Progenitor cell of endocrine pancreas (in vitro differentiated cells): Measurements from ENCODE around the gene AGPAT2. TPM values are rescaled to one million over a fixed set of nuclear protein-coding genes. Genes with fewer than 3 reads are reported as not detected.

Source experiments
- DNase-seq: peaks from one replicate; pipeline ENCODE4 v3.0.0; 2021; ENCODE audit warnings: low spot score; ENCODE audit not compliant: unreplicated experiment
- H3K27ac Mint-ChIP-seq: 2 replicates; pipeline ENCODE4 v1.8.0; 2021; ENCODE audit warnings: mild to moderate bottlenecking, moderate library complexity, mixed read lengths
- H3K27me3 Mint-ChIP-seq: 2 replicates; pipeline ENCODE4 v1.8.0; 2021; ENCODE audit warnings: mixed read lengths
- H3K36me3 Mint-ChIP-seq: 2 replicates; pipeline ENCODE4 v1.8.0; 2022; ENCODE audit warnings: mixed read lengths; ENCODE audit not compliant: insufficient read depth
- H3K4me1 Mint-ChIP-seq: 2 replicates; pipeline ENCODE4 v1.8.0; 2021; ENCODE audit warnings: low read depth, mixed read lengths
- H3K4me3 Mint-ChIP-seq: 2 replicates; pipeline ENCODE4 v1.8.0; 2021; ENCODE audit warnings: low read depth, mild to moderate bottlenecking, moderate library complexity, mixed read lengths
- H3K9me3 Mint-ChIP-seq: 2 replicates; pipeline ENCODE4 v1.8.0; 2021; ENCODE audit warnings: low read depth, mixed read lengths
- total RNA-seq: library from RNA; stranded (reverse); gene quantifications from 2 replicates; pipeline ENCODE4 v1.2.1, GENCODE V29; 2021
- TF ChIP-seq, protein P1 (sequence below): fragments of 200-600 bp; sonication (generic); IDR thresholded peaks from one replicate; pipeline ENCODE4 v1.5.0; 2021; ENCODE audit warnings: antibody characterized with exemption, mild to moderate bottlenecking; ENCODE audit not compliant: unreplicated experiment

The AGPAT2 gene
- total RNA-seq, 1 donor from 2014 or later, result 28.0 TPM

DNA sequence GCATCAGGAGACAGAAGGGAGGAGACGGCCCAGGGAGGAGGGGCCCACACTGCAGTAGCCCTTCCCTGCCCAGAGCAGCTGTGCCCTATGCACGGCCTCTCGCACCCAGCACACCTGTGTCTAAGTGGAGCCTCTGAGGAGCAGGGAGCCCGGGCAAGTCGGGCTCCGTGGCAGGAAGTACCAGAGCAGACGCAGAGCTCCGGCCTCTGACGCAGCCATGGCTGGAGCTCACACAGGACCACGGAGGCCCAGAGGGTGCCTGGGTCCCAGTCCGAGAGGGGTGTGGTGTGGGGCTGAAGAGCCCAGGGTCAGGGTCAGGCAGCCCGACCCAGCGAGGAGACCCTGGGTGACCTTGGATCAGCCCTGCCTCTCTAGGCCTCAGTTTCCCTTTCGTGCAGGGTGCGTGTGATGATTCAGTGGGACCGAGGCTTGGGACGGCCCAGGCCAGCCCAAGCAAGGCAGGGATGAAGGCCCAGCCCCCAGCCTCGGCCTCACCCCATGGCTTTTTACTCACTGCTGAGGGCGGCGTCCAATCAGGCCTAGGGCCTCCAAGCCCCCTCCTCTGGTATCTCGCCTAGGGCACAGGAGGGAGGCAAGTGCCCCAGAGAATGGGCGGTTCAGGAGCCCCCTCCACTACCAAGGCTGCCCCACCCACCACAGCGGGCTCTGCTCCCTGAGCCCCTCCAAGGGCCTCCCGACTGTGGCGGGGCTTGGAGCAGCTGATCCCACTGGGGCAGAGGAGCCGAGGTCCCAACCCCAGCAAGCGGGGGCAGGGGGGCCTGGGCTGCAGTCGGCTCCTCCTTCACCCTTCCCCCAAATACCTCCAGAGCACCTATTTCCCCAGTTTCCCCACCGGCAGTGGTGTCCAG, 4.3 kb upstream of the AGPAT2 start:
- TF ChIP-seq, protein P1, sequence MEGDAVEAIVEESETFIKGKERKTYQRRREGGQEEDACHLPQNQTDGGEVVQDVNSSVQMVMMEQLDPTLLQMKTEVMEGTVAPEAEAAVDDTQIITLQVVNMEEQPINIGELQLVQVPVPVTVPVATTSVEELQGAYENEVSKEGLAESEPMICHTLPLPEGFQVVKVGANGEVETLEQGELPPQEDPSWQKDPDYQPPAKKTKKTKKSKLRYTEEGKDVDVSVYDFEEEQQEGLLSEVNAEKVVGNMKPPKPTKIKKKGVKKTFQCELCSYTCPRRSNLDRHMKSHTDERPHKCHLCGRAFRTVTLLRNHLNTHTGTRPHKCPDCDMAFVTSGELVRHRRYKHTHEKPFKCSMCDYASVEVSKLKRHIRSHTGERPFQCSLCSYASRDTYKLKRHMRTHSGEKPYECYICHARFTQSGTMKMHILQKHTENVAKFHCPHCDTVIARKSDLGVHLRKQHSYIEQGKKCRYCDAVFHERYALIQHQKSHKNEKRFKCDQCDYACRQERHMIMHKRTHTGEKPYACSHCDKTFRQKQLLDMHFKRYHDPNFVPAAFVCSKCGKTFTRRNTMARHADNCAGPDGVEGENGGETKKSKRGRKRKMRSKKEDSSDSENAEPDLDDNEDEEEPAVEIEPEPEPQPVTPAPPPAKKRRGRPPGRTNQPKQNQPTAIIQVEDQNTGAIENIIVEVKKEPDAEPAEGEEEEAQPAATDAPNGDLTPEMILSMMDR, result no peak
- no peaks in the 10 kb centered on the region for H3K36me3 Mint-ChIP-seq
- H3K4me3 Mint-ChIP-seq, result no peak overlapping the region
- H3K9me3 Mint-ChIP-seq, result no peaks in the 10 kb centered on the region
- no peak overlapping the region for H3K27ac Mint-ChIP-seq
- peaks cover 10% of the 10 kb centered on the region for H3K27me3 Mint-ChIP-seq
- peaks cover 8% of the 10 kb centered on the region for H3K4me1 Mint-ChIP-seq
- DNase-seq, result no peak

DNA sequence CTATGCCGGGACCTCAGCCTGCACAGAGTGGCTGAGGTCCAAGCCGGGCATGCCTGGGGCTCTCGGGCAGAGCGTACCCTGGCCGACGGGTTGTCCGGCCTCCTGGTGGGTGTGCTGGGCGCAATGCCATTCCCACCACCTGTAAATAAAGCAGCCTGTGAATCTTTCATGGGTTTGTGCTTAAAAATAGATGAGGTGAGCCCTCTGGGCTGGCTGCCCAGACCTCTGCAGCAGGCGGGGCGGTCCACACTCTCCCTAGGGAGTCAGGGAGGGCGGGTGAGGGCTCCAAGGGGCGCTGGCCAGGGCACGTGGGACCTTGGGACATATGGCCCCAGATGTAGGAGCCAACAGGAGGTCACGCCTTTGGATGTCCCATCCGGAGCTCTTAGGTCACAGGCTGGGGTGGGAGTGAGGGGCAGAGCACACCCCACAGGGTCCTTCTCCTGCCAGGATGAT, 3.6 kb upstream of the AGPAT2 start:
- no peak overlapping the region for H3K27ac Mint-ChIP-seq
- H3K4me1 Mint-ChIP-seq, result peaks cover 13% of the 10 kb centered on the region
- TF ChIP-seq, protein P1, result no peak
- no peaks in the 10 kb centered on the region for H3K36me3 Mint-ChIP-seq
- DNase-seq, result no peak
- no peaks in the 10 kb centered on the region for H3K9me3 Mint-ChIP-seq
- H3K4me3 Mint-ChIP-seq, result no peak overlapping the region
- peaks cover 10% of the 10 kb centered on the region for H3K27me3 Mint-ChIP-seq

DNA sequence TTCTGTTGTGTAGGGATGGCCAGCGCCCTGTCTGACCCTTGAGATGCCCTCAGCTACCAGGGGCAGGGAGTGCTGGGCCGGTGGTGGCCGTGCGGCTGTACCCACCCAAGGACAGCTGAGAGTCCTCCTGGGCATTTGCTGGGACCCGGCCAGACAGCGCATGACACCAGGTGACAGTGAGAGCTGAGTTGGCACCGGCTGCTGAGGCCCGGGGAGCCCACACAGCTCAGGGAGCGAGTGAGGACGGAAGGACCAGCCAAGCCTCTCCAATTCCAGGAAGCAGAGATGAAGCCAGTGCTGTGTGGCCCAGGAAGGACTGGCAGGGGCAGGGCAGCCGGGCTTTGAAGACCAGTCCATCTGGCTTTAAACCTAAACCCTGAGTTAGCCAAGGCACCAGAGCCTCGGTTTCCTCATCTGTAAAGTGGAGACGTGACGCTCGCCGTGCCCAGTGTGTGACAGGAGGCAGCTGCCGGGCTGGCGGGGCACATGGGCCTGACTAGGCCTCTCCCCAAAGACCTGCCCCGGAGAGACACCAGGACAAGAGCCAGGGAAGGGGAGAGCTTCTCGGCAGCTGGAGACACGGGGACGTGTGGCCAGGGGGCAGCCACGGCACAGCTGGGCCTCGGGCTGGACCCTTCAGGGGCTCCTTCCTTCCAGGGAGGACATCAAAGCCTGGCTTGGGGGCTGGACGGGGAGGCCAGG, 3.0 kb upstream of the AGPAT2 start:
- Mint-ChIP-seq H3K4me1 (peaks cover 14% of the 10 kb centered on the region), H3K4me3 (no peak overlapping the region), H3K9me3 (no peaks in the 10 kb centered on the region), H3K27me3 (peaks cover 10% of the 10 kb centered on the region), H3K27ac (no peak overlapping the region), H3K36me3 (no peaks in the 10 kb centered on the region)
- TF ChIP-seq, protein P1, result no peak
- DNase-seq, result no peak

DNA sequence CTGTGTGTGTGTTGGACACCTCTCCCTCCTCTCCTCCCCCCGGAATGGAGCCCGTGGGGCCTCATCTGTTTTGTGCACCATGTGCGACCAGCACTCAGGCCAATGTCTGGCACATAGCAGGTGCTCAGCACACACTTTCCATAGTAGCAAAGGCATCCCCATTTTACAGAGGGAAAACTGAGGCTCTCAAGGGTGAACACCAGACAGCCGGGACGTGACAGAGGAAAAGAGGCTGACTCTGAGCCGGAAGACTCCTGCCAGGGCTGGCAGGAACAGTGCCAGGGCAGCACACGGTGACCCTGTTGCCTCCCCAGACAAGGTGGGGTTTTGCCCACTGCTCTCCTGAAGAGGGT, 1.8 kb upstream of the AGPAT2 start:
- no peak overlapping the region for H3K4me3 Mint-ChIP-seq
- DNase-seq, result no peak

More for the DNA sequence above, 1.8 kb upstream of the AGPAT2 start:
- Mint-ChIP-seq H3K27ac (peak overlapping the region; percentile 37), H3K27me3 (peaks cover 10% of the 10 kb centered on the region), H3K36me3 (no peaks in the 10 kb centered on the region), H3K4me1 (peaks cover 14% of the 10 kb centered on the region), H3K9me3 (no peaks in the 10 kb centered on the region)
- TF ChIP-seq, protein P1, result no peak
